Lower leg skin (tissue), 3 donors: Measurements from ENCODE around the gene SERPINA1.

Experiments used
- POLR2A ChIP-seq, 2 donors: fragments of 450-650 bp; IDR thresholded peaks; one replicate each; pipeline ENCODE4 v1.6.1; 2016 to 2017; ENCODE audit warnings: antibody characterized with exemption in 2 of 2, mild to moderate bottlenecking in 1 of 2, moderate library complexity in 1 of 2
- TF ChIP-seq, protein P1 (sequence below), 3 donors: fragments of 450-650 bp; IDR thresholded peaks; one replicate each; pipeline ENCODE4 v1.5.1; 2016; ENCODE audit warnings: antibody characterized with exemption in 3 of 3, mild to moderate bottlenecking in 3 of 3, moderate library complexity in 2 of 3

DNA sequence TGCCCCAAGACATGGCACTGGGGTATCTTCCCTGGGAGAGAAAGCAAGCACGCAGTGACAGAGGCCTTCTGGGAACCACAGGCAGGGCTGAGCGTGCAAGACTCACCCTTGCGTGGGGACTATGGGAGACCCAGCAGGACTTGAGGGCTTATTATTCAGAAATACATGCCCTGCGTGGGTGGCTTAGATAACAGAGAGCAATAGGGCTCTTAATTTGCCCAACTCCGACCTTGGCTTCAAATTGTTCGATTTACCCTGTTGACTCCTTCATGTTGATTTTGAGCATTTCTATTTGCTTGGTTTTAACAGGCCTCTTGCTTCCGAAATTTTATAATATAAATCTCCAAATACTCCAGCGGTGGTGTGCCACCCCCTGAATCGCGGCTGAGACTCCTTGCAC lies 5.1 kb upstream of the SERPINA1 start:
- TF ChIP-seq, protein P1, sequence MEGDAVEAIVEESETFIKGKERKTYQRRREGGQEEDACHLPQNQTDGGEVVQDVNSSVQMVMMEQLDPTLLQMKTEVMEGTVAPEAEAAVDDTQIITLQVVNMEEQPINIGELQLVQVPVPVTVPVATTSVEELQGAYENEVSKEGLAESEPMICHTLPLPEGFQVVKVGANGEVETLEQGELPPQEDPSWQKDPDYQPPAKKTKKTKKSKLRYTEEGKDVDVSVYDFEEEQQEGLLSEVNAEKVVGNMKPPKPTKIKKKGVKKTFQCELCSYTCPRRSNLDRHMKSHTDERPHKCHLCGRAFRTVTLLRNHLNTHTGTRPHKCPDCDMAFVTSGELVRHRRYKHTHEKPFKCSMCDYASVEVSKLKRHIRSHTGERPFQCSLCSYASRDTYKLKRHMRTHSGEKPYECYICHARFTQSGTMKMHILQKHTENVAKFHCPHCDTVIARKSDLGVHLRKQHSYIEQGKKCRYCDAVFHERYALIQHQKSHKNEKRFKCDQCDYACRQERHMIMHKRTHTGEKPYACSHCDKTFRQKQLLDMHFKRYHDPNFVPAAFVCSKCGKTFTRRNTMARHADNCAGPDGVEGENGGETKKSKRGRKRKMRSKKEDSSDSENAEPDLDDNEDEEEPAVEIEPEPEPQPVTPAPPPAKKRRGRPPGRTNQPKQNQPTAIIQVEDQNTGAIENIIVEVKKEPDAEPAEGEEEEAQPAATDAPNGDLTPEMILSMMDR (IDR thresholded peaks at IDR 0.05), result no peak
- TF ChIP-seq POLR2A (IDR thresholded peaks at IDR 0.05), result no peak
